Neural cell (in vitro differentiated cells): Measurements from ENCODE around the gene F13A1. TPM values are rescaled to one million over a fixed set of nuclear protein-coding genes. Genes with fewer than 3 reads are reported as not detected.

ENCODE experiments used
- H2AFZ ChIP-seq: fragments of 200-600, 300-800 bp; sonication (generic), shearing (Covaris generic); 2 replicates; pipeline ENCODE4 v1.6.0; 2014; ENCODE audit warnings: low read depth, mild to moderate bottlenecking, antibody characterized with exemption, low read length, moderate library complexity
- H3F3A ChIP-seq: fragments of 200-600 bp; shearing (Covaris generic); 2 replicates; pipeline ENCODE4 v1.6.1; 2016; ENCODE audit warnings: mild to moderate bottlenecking, moderate library complexity, mixed read lengths, antibody characterized with exemption, low read length; ENCODE audit not compliant: insufficient read depth, poor library complexity, severe bottlenecking
- H3K27ac ChIP-seq: fragments of 200-600, 300-800 bp; sonication (generic), shearing (Covaris generic); 2 replicates; pipeline ENCODE4 v1.5.1; 2014; ENCODE audit warnings: mild to moderate bottlenecking, low read length, moderate library complexity
- H3K27me3 ChIP-seq: fragments of 300-800, 200-600 bp; sonication (generic), shearing (Covaris generic); 2 replicates; pipeline ENCODE4 v1.6.0; 2014; ENCODE audit warnings: mild to moderate bottlenecking, low read depth, low read length, moderate library complexity; ENCODE audit not compliant: insufficient read depth
- H3K36me3 ChIP-seq: fragments of 300-800, 200-600 bp; sonication (generic), shearing (Covaris generic); 2 replicates; pipeline ENCODE4 v1.5.1; 2014; ENCODE audit warnings: mild to moderate bottlenecking, antibody characterized with exemption, low read length, moderate library complexity; ENCODE audit not compliant: insufficient read depth
- H3K4me2 ChIP-seq: fragments of 300-800, 200-600 bp; sonication (generic), shearing (Covaris generic); 2 replicates; pipeline ENCODE4 v1.6.0; 2014; ENCODE audit warnings: mild to moderate bottlenecking, low read length
- H3K4me3 ChIP-seq: fragments of 300-800, 200-600 bp; sonication (generic), shearing (Covaris generic); 2 replicates; pipeline ENCODE4 v1.5.1; 2014; ENCODE audit warnings: mild to moderate bottlenecking, low read length, moderate library complexity
- H3K79me2 ChIP-seq: fragments of 200-600 bp; shearing (Covaris generic); replicated peaks from 2 replicates; pipeline ENCODE4 v1.6.0; 2014; ENCODE audit warnings: mild to moderate bottlenecking, low read length, moderate library complexity; ENCODE audit not compliant: insufficient read depth
- H3K9ac ChIP-seq: fragments of 300-800, 200-600 bp; sonication (generic), shearing (Covaris generic); 2 replicates; pipeline ENCODE4 v1.6.1; 2016; ENCODE audit warnings: mild to moderate bottlenecking, low read length, mixed read lengths
- H3K9me2 ChIP-seq: fragments of 200-600 bp; shearing (Covaris generic); 2 replicates; pipeline ENCODE4 v1.6.1; 2016; ENCODE audit warnings: mild to moderate bottlenecking, low read length, mixed read lengths; ENCODE audit not compliant: insufficient read depth
- H3K9me3 ChIP-seq: fragments of 200-600, 300-800 bp; sonication (generic), shearing (Covaris generic); 2 replicates; pipeline ENCODE4 v1.6.1; 2016; ENCODE audit warnings: mild to moderate bottlenecking, mixed run types, low read length, moderate library complexity, mixed read lengths
- H4K20me1 ChIP-seq: fragments of 200-600 bp; shearing (Covaris generic); 2 replicates; pipeline ENCODE4 v1.6.1; 2016; ENCODE audit warnings: mild to moderate bottlenecking, mixed run types; ENCODE audit not compliant: insufficient read depth
- EP300 ChIP-seq: fragments of 450-650 bp; conservative IDR thresholded peaks from 2 replicates; pipeline ENCODE4 v1.6.1; 2014; ENCODE audit warnings: antibody characterized with exemption, mild to moderate bottlenecking, moderate library complexity; ENCODE audit not compliant: poor library complexity, severe bottlenecking
- EZH2 ChIP-seq: fragments of 200-600, 300-800 bp; shearing (Covaris generic), sonication (generic); IDR thresholded peaks from 2 replicates; pipeline ENCODE4 v1.6.1; 2014; ENCODE audit warnings: antibody characterized with exemption, low read length, borderline replicate concordance, mild to moderate bottlenecking; ENCODE audit not compliant: insufficient read depth, poor library complexity, severe bottlenecking
- MXI1 ChIP-seq: fragments of 450-650 bp; conservative IDR thresholded peaks from 2 replicates; pipeline ENCODE4 v1.6.1; 2014; ENCODE audit warnings: antibody characterized with exemption, mild to moderate bottlenecking; ENCODE audit not compliant: poor library complexity, severe bottlenecking
- POLR2AphosphoS5 ChIP-seq: IDR thresholded peaks from 2 replicates; pipeline ENCODE4 v1.6.1; 2012
- RAD21 ChIP-seq: fragments of 450-650 bp; conservative IDR thresholded peaks from 2 replicates; pipeline ENCODE4 v1.6.1; 2014; ENCODE audit warnings: antibody characterized with exemption, mild to moderate bottlenecking, moderate library complexity
- REST ChIP-seq: IDR thresholded peaks from 2 replicates; pipeline ENCODE4 v1.6.1; 2012; ENCODE audit warnings: borderline replicate concordance
- SMC3 ChIP-seq: fragments of 450-650 bp; conservative IDR thresholded peaks from 2 replicates; pipeline ENCODE4 v1.6.1; 2014; ENCODE audit warnings: antibody characterized with exemption, mild to moderate bottlenecking, moderate library complexity; ENCODE audit not compliant: poor library complexity
- TAF1 ChIP-seq: IDR thresholded peaks from 2 replicates; pipeline ENCODE4 v1.6.1; 2012; ENCODE audit warnings: low read depth
- polyA plus RNA-seq: library from polyadenylated mRNA; depleted of rRNA; stranded (reverse); fragments of >200 nt; gene quantifications from 2 replicates; pipeline ENCODE4 v1.2.3, GENCODE V29; 2014
- TF ChIP-seq, protein P1 (sequence below): fragments of 450-650 bp; IDR thresholded peaks from 2 replicates; pipeline ENCODE4 v1.5.1; 2014; ENCODE audit warnings: antibody characterized with exemption, mild to moderate bottlenecking, moderate library complexity; ENCODE audit not compliant: poor library complexity, severe bottlenecking

F13A1 gene
- polyA plus RNA-seq, 1 donor from 2014 or later, result not detected

DNA sequence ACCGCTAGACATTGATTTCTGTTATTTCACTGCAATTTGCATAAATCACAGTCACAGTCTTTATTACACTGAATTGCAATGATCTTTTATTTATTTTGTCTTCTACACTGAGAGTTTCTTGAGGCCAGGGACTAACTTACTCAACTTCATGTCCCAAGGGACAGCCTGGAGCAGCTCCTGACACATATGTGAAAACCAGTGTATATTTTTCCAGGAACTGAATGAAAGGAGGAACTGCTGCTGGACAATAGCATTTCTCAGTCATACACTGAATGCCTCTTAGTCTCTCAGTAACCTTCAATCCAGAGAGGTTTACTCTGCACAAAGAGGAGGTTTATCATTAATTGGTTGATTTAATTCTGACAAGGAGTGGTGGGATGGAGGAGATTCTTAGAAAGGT, 5.9 kb downstream of the F13A1 start:
- H3K9me3 ChIP-seq, result no peaks in the 10 kb centered on the region
- H3K27me3 ChIP-seq, result peaks cover 6% of the 10 kb centered on the region
- no peaks in the 10 kb centered on the region for H4K20me1 ChIP-seq
- H3K36me3 ChIP-seq, result no peaks in the 10 kb centered on the region
- no peak overlapping the region for H3K27ac ChIP-seq
- no peak overlapping the region for H3K4me3 ChIP-seq
- H3K9me2 ChIP-seq, result no peaks in the 10 kb centered on the region
- no peaks in the 10 kb centered on the region for H3K79me2 ChIP-seq
- H3K4me2 ChIP-seq, result no peak overlapping the region
- H3K9ac ChIP-seq, result no peak overlapping the region
- no peaks in the 10 kb centered on the region for H3F3A ChIP-seq
- no peak for TF ChIP-seq EP300
- no peak for TF ChIP-seq REST
- TF ChIP-seq RAD21, result no peak
- TF ChIP-seq TAF1, result no peak
- TF ChIP-seq, protein P1, sequence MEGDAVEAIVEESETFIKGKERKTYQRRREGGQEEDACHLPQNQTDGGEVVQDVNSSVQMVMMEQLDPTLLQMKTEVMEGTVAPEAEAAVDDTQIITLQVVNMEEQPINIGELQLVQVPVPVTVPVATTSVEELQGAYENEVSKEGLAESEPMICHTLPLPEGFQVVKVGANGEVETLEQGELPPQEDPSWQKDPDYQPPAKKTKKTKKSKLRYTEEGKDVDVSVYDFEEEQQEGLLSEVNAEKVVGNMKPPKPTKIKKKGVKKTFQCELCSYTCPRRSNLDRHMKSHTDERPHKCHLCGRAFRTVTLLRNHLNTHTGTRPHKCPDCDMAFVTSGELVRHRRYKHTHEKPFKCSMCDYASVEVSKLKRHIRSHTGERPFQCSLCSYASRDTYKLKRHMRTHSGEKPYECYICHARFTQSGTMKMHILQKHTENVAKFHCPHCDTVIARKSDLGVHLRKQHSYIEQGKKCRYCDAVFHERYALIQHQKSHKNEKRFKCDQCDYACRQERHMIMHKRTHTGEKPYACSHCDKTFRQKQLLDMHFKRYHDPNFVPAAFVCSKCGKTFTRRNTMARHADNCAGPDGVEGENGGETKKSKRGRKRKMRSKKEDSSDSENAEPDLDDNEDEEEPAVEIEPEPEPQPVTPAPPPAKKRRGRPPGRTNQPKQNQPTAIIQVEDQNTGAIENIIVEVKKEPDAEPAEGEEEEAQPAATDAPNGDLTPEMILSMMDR, result no peak
- no peak for TF ChIP-seq POLR2AphosphoS5
- TF ChIP-seq SMC3, result no peak
- TF ChIP-seq EZH2, result no peak
- TF ChIP-seq MXI1, result no peak
- no peak overlapping the region for H2AFZ ChIP-seq

DNA sequence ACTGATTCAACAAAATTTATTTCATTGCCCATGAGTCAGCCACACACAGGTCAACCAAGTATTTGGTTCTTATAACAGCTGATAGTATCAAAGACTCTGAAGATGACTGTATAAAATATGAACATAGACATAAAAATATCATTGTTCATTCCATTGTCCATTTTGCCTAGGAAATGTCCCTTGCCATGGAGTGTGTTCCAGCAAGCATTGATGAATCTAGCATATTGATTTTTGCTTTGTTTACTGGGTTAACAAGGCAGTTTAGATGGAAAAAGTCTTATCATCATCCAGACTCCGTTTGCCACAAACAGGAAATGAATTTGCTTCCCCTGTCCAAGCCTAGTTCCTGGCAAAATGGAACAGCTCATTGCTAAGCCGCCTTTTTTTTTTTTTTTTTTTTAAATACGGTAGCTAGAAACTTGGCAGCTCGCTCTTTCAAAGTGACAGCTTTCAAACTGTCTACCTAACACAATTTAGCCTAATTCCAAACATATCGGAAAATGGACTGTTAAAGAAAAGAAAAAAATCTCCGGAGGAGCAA, 7.5 kb downstream of the F13A1 start:
- H3K27ac ChIP-seq, result no peak overlapping the region
- no peaks in the 10 kb centered on the region for H3K9me3 ChIP-seq
- no peaks in the 10 kb centered on the region for H3K27me3 ChIP-seq
- no peaks in the 10 kb centered on the region for H3K79me2 ChIP-seq
- H2AFZ ChIP-seq, result no peak overlapping the region
- no peak overlapping the region for H3K4me2 ChIP-seq
- no peaks in the 10 kb centered on the region for H4K20me1 ChIP-seq
- TF ChIP-seq EP300 (no peak), POLR2AphosphoS5 (no peak), MXI1 (no peak)
- H3F3A ChIP-seq, result no peaks in the 10 kb centered on the region
- no peaks in the 10 kb centered on the region for H3K36me3 ChIP-seq
- no peak overlapping the region for H3K4me3 ChIP-seq
- no peak overlapping the region for H3K9ac ChIP-seq
- H3K9me2 ChIP-seq, result no peaks in the 10 kb centered on the region

- Histone ChIP-seq H3K36me3 (no peaks in the 10 kb centered on the region), H3K27me3 (no peaks in the 10 kb centered on the region), H4K20me1 (no peaks in the 10 kb centered on the region), H3K27ac (no peak overlapping the region), H3K79me2 (no peaks in the 10 kb centered on the region), H3K4me3 (no peak overlapping the region), H3K4me2 (no peak overlapping the region), H3F3A (no peaks in the 10 kb centered on the region), H3K9me2 (no peaks in the 10 kb centered on the region), H3K9ac (no peak overlapping the region), H3K9me3 (no peaks in the 10 kb centered on the region), H2AFZ (no peak overlapping the region)
- no peak for TF ChIP-seq EZH2
- no peak for TF ChIP-seq TAF1
- TF ChIP-seq REST, result no peak
- no peak for TF ChIP-seq EP300
- no peak for TF ChIP-seq RAD21
- TF ChIP-seq MXI1, result no peak
- TF ChIP-seq, protein P1, result no peak
- no peak for TF ChIP-seq SMC3
- no peak for TF ChIP-seq POLR2AphosphoS5
Observed at GRCh38 chr6:6305575-6305974, 14.9 kb downstream of the F13A1 start.
